Frontal cortex (tissue), 4 donors: Measurements from ENCODE around the gene RPTOR. TPM values are rescaled to one million over a fixed set of nuclear protein-coding genes. Genes with fewer than 3 reads are reported as not detected.
A peak's percentile ranks its signal among the peaks of the same experiment; 100 is the strongest.

ENCODE experiments used
- DNase-seq, 2 donors: peaks; one replicate each; pipeline ENCODE4 v3.0.0; 2012; ENCODE audit warnings: low spot score in 2 of 2
- FAIRE-seq: peaks from 2 replicates; lab custom pipeline; 2012; peaks lifted over from hg19 to GRCh38; lab: Jason Lieb, UNC
- total RNA-seq: library from RNA; depleted of rRNA; stranded (reverse); fragments of >200 nt; gene quantifications from one replicate; pipeline ENCODE4 v1.2.3, GENCODE V29; 2014
- donor health status: control.
- donor health status: control.
- donor health status: control.

The RPTOR gene
- total RNA-seq, 1 donor from 2014 or later: 12.2 TPM

DNA sequence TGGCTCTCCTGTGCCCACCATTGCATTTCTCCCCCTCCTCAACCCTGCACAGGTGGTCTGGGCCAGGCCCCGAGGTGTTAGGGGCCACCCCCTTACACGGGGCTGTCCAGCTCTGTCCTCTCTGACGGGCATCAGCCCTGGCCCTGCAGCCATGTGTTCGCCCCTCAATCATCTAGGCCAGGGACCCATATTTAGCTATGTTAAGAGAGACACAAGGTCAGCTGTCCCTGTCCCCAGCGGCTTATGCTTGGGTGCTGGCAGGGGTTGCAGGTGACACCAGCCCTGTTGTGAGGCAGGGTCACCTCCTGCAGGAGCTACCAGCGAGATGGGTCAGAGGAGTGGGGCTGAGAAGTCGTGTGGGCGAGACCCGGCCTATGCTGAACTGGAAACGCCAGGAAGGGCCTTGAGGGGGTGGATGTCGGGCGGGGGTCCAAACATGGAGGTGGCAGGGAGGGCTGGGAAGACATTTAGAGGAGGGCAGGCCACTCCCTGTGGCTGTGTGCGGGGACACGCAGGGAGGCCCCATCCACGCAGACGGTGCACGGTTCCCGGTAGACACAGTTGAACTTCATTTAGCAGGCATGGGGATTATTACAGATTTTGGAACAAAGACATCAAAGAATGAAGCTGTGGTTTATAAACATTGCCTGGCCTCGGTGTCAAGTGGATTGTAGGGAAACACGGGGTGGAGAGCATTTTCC is 313.8 kb downstream of the RPTOR start:
- DNase-seq: no peak
- no peak for FAIRE-seq

GRCh38 chr17:80859002-80859941 is 314.6 kb downstream of the RPTOR start:
- FAIRE-seq (no peak), DNase-seq (peak; percentile 59 to 73)

GRCh38 chr17:80860101-80860671 is 315.5 kb downstream of the RPTOR start:
- no peak for FAIRE-seq
- no peak for DNase-seq

DNA sequence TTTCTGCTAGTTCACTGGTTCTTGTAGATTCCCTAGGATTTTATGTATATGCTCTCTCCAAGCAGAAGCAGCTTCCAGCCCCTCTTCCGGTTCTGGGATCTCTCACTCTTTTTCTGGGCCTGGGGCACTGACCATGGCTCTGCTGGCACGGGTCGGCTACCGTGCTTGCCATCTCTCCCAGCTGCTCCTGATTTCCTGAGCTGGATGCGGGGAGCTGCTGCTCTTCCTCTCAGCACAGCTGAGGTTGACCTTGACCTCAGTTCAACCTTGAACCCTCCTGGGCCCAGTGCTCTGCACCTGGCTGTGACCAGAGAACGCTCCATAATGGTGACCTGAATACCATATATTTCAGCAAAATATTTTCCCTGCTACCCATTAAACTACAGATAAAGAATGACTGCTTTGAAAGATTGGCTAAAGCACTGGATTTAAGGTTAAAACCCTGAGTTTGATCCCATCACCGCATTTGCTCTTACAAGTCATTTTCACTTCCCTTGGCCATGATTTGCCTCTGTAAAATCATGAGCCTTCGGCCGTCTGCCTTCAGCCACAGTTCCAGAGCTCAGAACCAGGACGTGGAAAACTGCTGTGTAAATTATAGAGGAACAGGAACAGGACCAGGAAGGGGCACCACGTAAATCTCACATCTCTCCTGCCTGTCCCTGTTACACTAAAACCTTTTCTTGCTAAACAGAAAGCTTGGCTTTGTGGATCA is 316.2 kb downstream of the RPTOR start:
- FAIRE-seq (no peak), DNase-seq (no peak)

- no peak for DNase-seq
- FAIRE-seq: no peak
Measured at GRCh38 chr17:80861418-80861815, 316.8 kb downstream of the RPTOR start.

DNA sequence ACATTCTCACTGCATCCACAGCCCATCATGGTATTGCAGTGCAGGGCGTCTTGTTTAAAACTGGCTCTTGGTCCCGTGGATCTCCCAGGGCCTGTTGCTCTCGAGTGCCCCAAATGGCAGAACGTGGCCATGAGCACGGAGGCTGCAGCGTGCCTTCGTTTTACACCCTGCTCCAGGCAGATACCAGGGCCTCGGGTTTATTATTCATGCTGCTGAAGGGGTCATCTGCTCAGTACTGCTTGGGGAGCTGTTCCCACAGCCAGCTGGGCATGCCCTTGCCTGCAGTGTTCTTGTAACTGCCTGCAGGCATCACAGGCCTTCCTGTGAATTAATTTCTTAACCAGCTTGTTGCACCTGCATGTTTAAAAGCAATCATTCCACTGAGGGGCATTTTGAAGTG is 317.3 kb downstream of the RPTOR start:
- DNase-seq (no peak), FAIRE-seq (no peak)

DNA sequence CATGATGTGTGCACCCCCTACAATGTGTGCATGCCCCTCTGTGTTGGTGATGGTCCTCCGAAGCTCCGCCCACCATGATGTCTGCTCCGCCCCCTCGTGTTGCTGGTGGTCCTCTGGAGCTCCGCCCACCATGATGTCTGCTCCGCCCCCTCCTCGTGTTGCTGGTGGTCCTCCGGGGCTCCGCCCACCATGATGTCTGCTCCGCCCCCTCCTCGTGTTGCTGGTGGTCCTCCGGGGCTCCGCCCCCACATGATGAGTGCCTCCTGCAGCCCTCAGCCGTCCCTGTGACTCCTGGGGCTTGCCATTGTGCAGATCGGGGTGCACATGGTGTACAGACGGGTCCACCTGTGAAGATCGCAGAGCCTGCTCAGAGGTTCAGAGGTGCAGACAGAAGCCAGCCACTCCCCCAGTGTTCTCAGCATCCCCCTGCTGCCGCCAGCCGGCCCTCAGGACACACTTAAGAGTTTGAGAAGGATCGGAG is 317.9 kb downstream of the RPTOR start:
- no peak for FAIRE-seq
- no peak for DNase-seq

- FAIRE-seq (no peak), DNase-seq (no peak)
Measured at GRCh38 chr17:80862978-80863377, 318.3 kb downstream of the RPTOR start.

GRCh38 chr17:80863626-80864025 is 319.0 kb downstream of the RPTOR start:
- FAIRE-seq (no peak), DNase-seq (no peak)

DNA sequence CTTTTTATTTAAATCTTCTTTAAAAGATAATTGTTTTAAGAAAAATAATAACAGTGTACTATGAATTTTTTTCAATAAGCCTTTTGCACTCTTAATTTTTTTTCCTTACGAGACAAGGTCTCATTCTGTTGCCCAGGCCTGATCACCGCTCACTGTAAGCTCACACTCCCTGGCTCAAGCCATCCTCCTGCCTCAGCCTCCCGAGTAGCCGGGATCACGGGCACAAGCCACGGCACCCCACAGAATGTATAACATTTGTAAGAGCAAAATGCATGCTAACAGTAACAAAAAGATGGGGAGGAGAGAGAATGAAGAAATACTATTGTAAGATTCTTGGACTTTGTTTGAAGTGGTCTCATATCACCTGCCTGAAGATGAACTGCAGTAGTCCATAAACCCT is 320.1 kb downstream of the RPTOR start:
- FAIRE-seq (no peak), DNase-seq (no peak)

- DNase-seq (peak in 1 of 2 donors; percentile 57), FAIRE-seq (peak; percentile 96)
Measured at GRCh38 chr17:80866050-80866793, 321.6 kb downstream of the RPTOR start.

- no peak for FAIRE-seq
- DNase-seq: no peak
Measured at GRCh38 chr17:80868022-80868609, 323.5 kb downstream of the RPTOR start.

- DNase-seq: no peak
- no peak for FAIRE-seq
Measured at GRCh38 chr17:80869481-80870145, 325.0 kb downstream of the RPTOR start.

DNA sequence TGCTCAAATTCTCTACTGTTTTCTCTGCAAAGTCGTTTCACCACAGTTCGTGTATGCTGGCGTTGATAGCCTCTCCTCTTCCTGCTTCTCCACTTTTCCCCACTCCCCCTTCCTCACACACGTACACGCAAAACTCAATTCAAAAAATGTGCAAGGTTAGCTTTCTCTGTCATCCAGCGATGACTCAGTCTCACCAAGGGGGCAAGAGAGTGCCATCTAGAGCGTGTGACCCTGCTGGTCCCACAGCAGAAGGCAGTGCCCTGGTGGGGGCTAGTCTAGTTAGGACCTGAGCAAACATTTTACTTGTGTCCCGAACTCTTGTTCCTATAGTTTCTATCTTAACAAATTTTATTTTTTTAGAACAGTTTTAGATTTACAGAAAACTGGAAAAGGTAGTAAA is 325.8 kb downstream of the RPTOR start:
- no peak for DNase-seq
- FAIRE-seq: no peak

DNA sequence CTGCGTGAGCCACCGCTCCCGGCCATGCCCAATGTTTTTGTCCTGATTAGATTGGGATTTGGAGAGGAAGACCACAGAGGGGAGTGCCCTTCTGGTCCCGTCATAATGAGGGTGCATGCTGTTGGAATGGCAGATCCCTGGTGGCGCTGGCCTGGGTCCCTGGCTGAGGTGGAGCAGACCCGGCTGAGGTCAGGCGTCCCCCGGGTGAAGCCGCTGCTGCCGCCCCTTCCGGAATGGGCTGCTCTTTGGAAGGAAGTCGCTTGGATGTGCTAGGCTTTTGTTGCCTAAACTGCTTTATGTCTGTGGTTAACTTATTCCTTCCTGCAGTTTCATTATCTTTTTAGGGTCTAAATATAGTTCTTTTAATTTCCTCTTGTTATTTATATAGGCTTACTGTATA is 326.7 kb downstream of the RPTOR start:
- no peak for FAIRE-seq

DNA sequence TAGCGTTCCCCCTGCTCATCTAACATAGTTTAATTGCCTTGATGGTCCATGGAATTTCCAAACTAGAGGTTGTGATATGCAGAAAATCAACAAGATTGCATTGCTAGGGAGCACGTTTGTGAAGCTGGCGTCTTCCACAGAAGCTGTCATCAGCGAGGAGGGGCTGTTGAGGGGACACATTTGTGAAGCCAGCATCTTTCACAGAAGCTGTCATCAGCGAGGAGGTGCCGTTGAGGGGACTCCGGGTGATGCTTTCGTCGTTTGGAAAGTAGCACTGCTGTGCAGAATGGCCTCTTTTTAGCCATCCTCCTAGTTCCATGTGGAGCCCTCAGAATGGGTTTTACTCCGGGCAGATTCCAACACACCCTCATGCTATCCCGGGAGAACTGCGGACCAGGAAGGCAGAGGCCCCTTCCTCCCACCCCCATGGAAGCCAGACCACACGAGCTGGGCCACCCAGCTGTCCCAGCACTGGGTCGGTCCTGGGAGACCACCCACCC is 327.4 kb downstream of the RPTOR start:
- FAIRE-seq: no peak

More for the DNA sequence above, 326.7 kb downstream of the RPTOR start:
- DNase-seq: no peak

GRCh38 chr17:80872501-80873306 is 328.1 kb downstream of the RPTOR start:
- DNase-seq (no peak), FAIRE-seq (no peak)

More for the DNA sequence above, 327.4 kb downstream of the RPTOR start:
- DNase-seq: no peak
